Osteocyte (in vitro differentiated cells): ENCODE results near the gene KPNA6. TPM values are rescaled to one million over a fixed set of nuclear protein-coding genes. Genes with fewer than 3 reads are reported as not detected.
"Not testable (repeated sequence)": the region's sequence is repeated elsewhere in the genome, so short reads cannot be mapped to it uniquely, and the experiment has no call there.

Experiments
- DNase-seq: peaks from one replicate; pipeline ENCODE4 v3.0.0; 2021; ENCODE audit warnings: mixed read lengths; ENCODE audit not compliant: unreplicated experiment; ENCODE audit errors: extremely low spot score
- H3K27ac Mint-ChIP-seq: one replicate; pipeline ENCODE4 v1.8.0; 2021; ENCODE audit warnings: mild to moderate bottlenecking, mixed read lengths; ENCODE audit not compliant: unreplicated experiment
- H3K27me3 Mint-ChIP-seq: one replicate; pipeline ENCODE4 v1.8.0; 2021; ENCODE audit warnings: mixed read lengths; ENCODE audit not compliant: unreplicated experiment
- H3K36me3 Mint-ChIP-seq: one replicate; pipeline ENCODE4 v1.8.0; 2021; ENCODE audit warnings: mixed read lengths; ENCODE audit not compliant: unreplicated experiment
- H3K4me1 Mint-ChIP-seq: one replicate; pipeline ENCODE4 v1.8.0; 2021; ENCODE audit warnings: mixed read lengths; ENCODE audit not compliant: unreplicated experiment
- H3K4me3 Mint-ChIP-seq: one replicate; pipeline ENCODE4 v1.8.0; 2021; ENCODE audit warnings: mild to moderate bottlenecking, moderate library complexity, mixed read lengths; ENCODE audit not compliant: unreplicated experiment
- H3K9me3 Mint-ChIP-seq: one replicate; pipeline ENCODE4 v1.8.0; 2021; ENCODE audit warnings: mixed read lengths; ENCODE audit not compliant: unreplicated experiment
- CTCF ChIP-seq: fragments of 200-600 bp; sonication (generic); IDR thresholded peaks from 2 replicates; pipeline ENCODE4 v1.5.0; 2021; ENCODE audit warnings: antibody characterized with exemption, mild to moderate bottlenecking, moderate library complexity
- total RNA-seq: library from RNA; stranded (reverse); gene quantifications from 2 replicates; pipeline ENCODE4 v1.2.1, GENCODE V29; 2021

Gene KPNA6
- total RNA-seq, 1 donor from 2014 or later = 75.3 TPM

GRCh38 chr1:32111789-32112188 is 3.9 kb downstream of the KPNA6 start:
- Mint-ChIP-seq H3K36me3 (no peaks in the 10 kb centered on the region), H3K9me3 (no peaks in the 10 kb centered on the region), H3K27ac (no peak overlapping the region), H3K4me3 (no peak overlapping the region), H3K4me1 (peaks cover 40% of the 10 kb centered on the region), H3K27me3 (no peaks in the 10 kb centered on the region)
- TF ChIP-seq CTCF = no peak
- DNase-seq = no peak

GRCh38 chr1:32112806-32113375 is 5.0 kb downstream of the KPNA6 start:
- H3K27me3 Mint-ChIP-seq = no peaks in the 10 kb centered on the region
- H3K9me3 Mint-ChIP-seq = no peaks in the 10 kb centered on the region
- no peak for DNase-seq
- H3K4me1 Mint-ChIP-seq = peaks cover 46% of the 10 kb centered on the region
- no peak overlapping the region for H3K4me3 Mint-ChIP-seq
- no peak for TF ChIP-seq CTCF
- H3K27ac Mint-ChIP-seq = no peak overlapping the region
- no peaks in the 10 kb centered on the region for H3K36me3 Mint-ChIP-seq

- H3K27ac Mint-ChIP-seq, H3K27me3 Mint-ChIP-seq, H3K4me3 Mint-ChIP-seq, DNase-seq, H3K9me3 Mint-ChIP-seq, H3K36me3 Mint-ChIP-seq: not testable (repeated sequence)
- peaks cover 47% of the 10 kb centered on the region for H3K4me1 Mint-ChIP-seq
Observed at GRCh38 chr1:32113436-32113835, 5.6 kb downstream of the KPNA6 start.

- no peak for DNase-seq
- TF ChIP-seq CTCF = no peak
- peaks cover 40% of the 10 kb centered on the region for H3K4me1 Mint-ChIP-seq
- no peaks in the 10 kb centered on the region for H3K27me3 Mint-ChIP-seq
- no peak overlapping the region for H3K4me3 Mint-ChIP-seq
- H3K9me3 Mint-ChIP-seq = no peaks in the 10 kb centered on the region
- H3K27ac Mint-ChIP-seq = no peak overlapping the region
- no peaks in the 10 kb centered on the region for H3K36me3 Mint-ChIP-seq
Observed at GRCh38 chr1:32114420-32114819, 6.6 kb downstream of the KPNA6 start.

- no peak for TF ChIP-seq CTCF
- no peak for DNase-seq
- Mint-ChIP-seq H3K4me3 (no peak overlapping the region), H3K27me3 (no peaks in the 10 kb centered on the region), H3K9me3 (no peaks in the 10 kb centered on the region), H3K36me3 (no peaks in the 10 kb centered on the region), H3K27ac (peak overlapping the region; percentile 65), H3K4me1 (peaks cover 32% of the 10 kb centered on the region)
Observed at GRCh38 chr1:32115496-32115895, 7.6 kb downstream of the KPNA6 start.

GRCh38 chr1:32116531-32116930 is 8.7 kb downstream of the KPNA6 start:
- DNase-seq = no peak
- H3K27ac Mint-ChIP-seq = peak overlapping the region; percentile 65
- H3K9me3 Mint-ChIP-seq = no peaks in the 10 kb centered on the region
- peaks cover 32% of the 10 kb centered on the region for H3K4me1 Mint-ChIP-seq
- no peak for TF ChIP-seq CTCF
- H3K27me3 Mint-ChIP-seq = no peaks in the 10 kb centered on the region
- H3K36me3 Mint-ChIP-seq = no peaks in the 10 kb centered on the region
- no peak overlapping the region for H3K4me3 Mint-ChIP-seq
